Occipital lobe (tissue), 2 donors: ENCODE results near the gene TRIM36. TPM values are rescaled to one million over a fixed set of nuclear protein-coding genes. Genes with fewer than 3 reads are reported as not detected.
A peak's percentile ranks its signal among the peaks of the same experiment; 100 is the strongest.

ENCODE experiments used
- DNase-seq: peaks from one replicate; lab custom pipeline; 2025; lab: John Stamatoyannopoulos, UW
- total RNA-seq: library from RNA; depleted of rRNA; stranded (reverse); fragments of >200 nt; gene quantifications from one replicate; pipeline ENCODE4 v1.2.3, GENCODE V29; 2014

The TRIM36 gene
- total RNA-seq, 1 donor from 2014 or later, result 98.4 TPM

- no peak for DNase-seq
These were observed 2.8 kb downstream of the TRIM36 start for GRCh38 chr5:115166744-115167393.

GRCh38 chr5:115165790-115166189 lies 3.9 kb downstream of the TRIM36 start:
- no peak for DNase-seq

- DNase-seq, result no peak
These were observed 8.7 kb downstream of the TRIM36 start for GRCh38 chr5:115160975-115161475.

GRCh38 chr5:115151208-115151805 lies 18.4 kb downstream of the TRIM36 start:
- no peak for DNase-seq

GRCh38 chr5:115150512-115150911 lies 19.2 kb downstream of the TRIM36 start:
- no peak for DNase-seq

GRCh38 chr5:115147052-115147451 lies 22.7 kb downstream of the TRIM36 start:
- DNase-seq, result no peak

GRCh38 chr5:115136294-115136693 lies 33.4 kb downstream of the TRIM36 start:
- no peak for DNase-seq

- DNase-seq, result no peak
These were observed 37.2 kb downstream of the TRIM36 start for GRCh38 chr5:115132465-115132864.

- DNase-seq, result no peak
These were observed 43.4 kb downstream of the TRIM36 start for GRCh38 chr5:115126303-115126702.

- no peak for DNase-seq
These were observed 45.0 kb downstream of the TRIM36 start for GRCh38 chr5:115124741-115125140.

GRCh38 chr5:115116001-115116400 lies 53.7 kb downstream of the TRIM36 start:
- no peak for DNase-seq

- no peak for DNase-seq
These were observed 59.9 kb downstream of the TRIM36 start for GRCh38 chr5:115109840-115110239.

- DNase-seq, result no peak
These were observed 60.4 kb downstream of the TRIM36 start for GRCh38 chr5:115109356-115109755.

GRCh38 chr5:115100319-115100955 lies 69.3 kb downstream of the TRIM36 start:
- peak; percentile 24 for DNase-seq

- no peak for DNase-seq
These were observed 71.5 kb downstream of the TRIM36 start for GRCh38 chr5:115098041-115098702.

- no peak for DNase-seq
These were observed 72.5 kb downstream of the TRIM36 start for GRCh38 chr5:115097236-115097635.

- peak; percentile 63 for DNase-seq
These were observed 73.5 kb downstream of the TRIM36 start for GRCh38 chr5:115096034-115096769.

- DNase-seq, result no peak
These were observed 81.8 kb downstream of the TRIM36 start for GRCh38 chr5:115087951-115088350.

- no peak for DNase-seq
These were observed 83.2 kb downstream of the TRIM36 start for GRCh38 chr5:115086473-115086872.

GRCh38 chr5:115084246-115084793 lies 85.4 kb downstream of the TRIM36 start:
- no peak for DNase-seq
